Thoracic aorta (tissue), 2 donors: ENCODE results near the gene SLC2A11. TPM values are rescaled to one million over a fixed set of nuclear protein-coding genes. Genes with fewer than 3 reads are reported as not detected.

ENCODE experiments used
- ATAC-seq: fragments of 150-250 bp; one replicate; pipeline ENCODE4 v1.8.0; 2017; ENCODE audit warnings: low read depth; ENCODE audit not compliant: insufficient number of reproducible peaks, low FRiP score
- DNase-seq: peaks from one replicate; pipeline ENCODE4 v3.0.0-alpha.2; 2020; ENCODE audit warnings: low spot score
- H3K27ac ChIP-seq, 2 donors: fragments of 200-600 bp; sonication (generic); 1 replicate in 1 of 2; 2 replicates in 1 of 2; pipeline ENCODE4 v1.5.1; 2016; ENCODE audit warnings: mild to moderate bottlenecking in 2 of 2, moderate library complexity in 2 of 2
- H3K27me3 ChIP-seq: fragments of 200-600 bp; sonication (generic); replicated peaks from 2 replicates; pipeline ENCODE4 v1.6.0; 2016; ENCODE audit warnings: mild to moderate bottlenecking; ENCODE audit not compliant: insufficient read depth
- H3K36me3 ChIP-seq: fragments of 200-600 bp; sonication (generic); one replicate; pipeline ENCODE4 v1.5.1; 2016
- H3K4me1 ChIP-seq, 2 donors: fragments of 200-600 bp; sonication (generic); 1 replicate in 1 of 2; 2 replicates in 1 of 2; pipeline versions ENCODE4 v1.5.1 to v1.6.0; 2016; ENCODE audit warnings: low read depth in 2 of 2, mild to moderate bottlenecking in 1 of 2; ENCODE audit not compliant: control insufficient read depth in 1 of 2
- H3K4me3 ChIP-seq: fragments of 200-600 bp; sonication (generic); 2 replicates; pipeline ENCODE4 v1.5.1; 2016; ENCODE audit warnings: mild to moderate bottlenecking
- H3K9me3 ChIP-seq: fragments of 200-600 bp; sonication (generic); 2 replicates; pipeline ENCODE4 v1.5.1; 2016
- total RNA-seq, 2 donors: library from RNA; depleted of rRNA; stranded (reverse); fragments of >200 nt; gene quantifications; one replicate each; pipeline versions ENCODE4 v1.1.0 to v1.2.3, GENCODE V29; 2016
- TF ChIP-seq, protein P1 (sequence below): fragments of 200-600 bp; sonication (generic); IDR thresholded peaks from one replicate; pipeline ENCODE4 v1.5.1; 2019; ENCODE audit warnings: antibody characterized with exemption

Gene SLC2A11
- total RNA-seq, 2 donors from 2014 or later = 9.2 to 25.5 TPM

DNA sequence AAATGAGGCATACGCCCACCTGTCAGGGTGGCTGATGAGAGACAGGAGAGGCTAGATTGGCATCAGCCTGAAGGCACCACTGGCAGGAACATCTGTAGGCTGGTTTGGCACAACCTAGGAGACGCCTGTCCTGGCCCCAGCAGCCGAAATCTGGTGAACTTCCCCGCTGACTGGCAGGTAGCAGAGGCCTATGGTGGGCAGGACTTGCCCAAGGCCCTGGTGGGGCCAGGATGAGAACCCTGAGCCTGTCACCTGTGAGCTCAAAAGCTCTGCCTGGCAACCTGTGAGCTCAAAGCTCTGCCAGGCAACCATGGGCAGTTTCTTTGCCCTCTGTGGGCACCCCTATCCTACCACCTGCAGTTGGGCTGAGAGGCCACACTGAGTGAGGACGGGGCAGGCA, 21.4 kb upstream of the SLC2A11 start:
- Histone ChIP-seq H3K9me3 (no peaks in the 10 kb centered on the region), H3K27ac (peak overlapping the region; percentile 48 to 56), H3K4me3 (no peak overlapping the region), H3K27me3 (no peaks in the 10 kb centered on the region), H3K36me3 (peaks cover 6% of the 10 kb centered on the region), H3K4me1 (peaks cover 38 to 64% of the 10 kb centered on the region in 2 donors)
- DNase-seq (no peak), ATAC-seq (no peak)
- TF ChIP-seq, protein P1, sequence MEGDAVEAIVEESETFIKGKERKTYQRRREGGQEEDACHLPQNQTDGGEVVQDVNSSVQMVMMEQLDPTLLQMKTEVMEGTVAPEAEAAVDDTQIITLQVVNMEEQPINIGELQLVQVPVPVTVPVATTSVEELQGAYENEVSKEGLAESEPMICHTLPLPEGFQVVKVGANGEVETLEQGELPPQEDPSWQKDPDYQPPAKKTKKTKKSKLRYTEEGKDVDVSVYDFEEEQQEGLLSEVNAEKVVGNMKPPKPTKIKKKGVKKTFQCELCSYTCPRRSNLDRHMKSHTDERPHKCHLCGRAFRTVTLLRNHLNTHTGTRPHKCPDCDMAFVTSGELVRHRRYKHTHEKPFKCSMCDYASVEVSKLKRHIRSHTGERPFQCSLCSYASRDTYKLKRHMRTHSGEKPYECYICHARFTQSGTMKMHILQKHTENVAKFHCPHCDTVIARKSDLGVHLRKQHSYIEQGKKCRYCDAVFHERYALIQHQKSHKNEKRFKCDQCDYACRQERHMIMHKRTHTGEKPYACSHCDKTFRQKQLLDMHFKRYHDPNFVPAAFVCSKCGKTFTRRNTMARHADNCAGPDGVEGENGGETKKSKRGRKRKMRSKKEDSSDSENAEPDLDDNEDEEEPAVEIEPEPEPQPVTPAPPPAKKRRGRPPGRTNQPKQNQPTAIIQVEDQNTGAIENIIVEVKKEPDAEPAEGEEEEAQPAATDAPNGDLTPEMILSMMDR = no peak

DNA sequence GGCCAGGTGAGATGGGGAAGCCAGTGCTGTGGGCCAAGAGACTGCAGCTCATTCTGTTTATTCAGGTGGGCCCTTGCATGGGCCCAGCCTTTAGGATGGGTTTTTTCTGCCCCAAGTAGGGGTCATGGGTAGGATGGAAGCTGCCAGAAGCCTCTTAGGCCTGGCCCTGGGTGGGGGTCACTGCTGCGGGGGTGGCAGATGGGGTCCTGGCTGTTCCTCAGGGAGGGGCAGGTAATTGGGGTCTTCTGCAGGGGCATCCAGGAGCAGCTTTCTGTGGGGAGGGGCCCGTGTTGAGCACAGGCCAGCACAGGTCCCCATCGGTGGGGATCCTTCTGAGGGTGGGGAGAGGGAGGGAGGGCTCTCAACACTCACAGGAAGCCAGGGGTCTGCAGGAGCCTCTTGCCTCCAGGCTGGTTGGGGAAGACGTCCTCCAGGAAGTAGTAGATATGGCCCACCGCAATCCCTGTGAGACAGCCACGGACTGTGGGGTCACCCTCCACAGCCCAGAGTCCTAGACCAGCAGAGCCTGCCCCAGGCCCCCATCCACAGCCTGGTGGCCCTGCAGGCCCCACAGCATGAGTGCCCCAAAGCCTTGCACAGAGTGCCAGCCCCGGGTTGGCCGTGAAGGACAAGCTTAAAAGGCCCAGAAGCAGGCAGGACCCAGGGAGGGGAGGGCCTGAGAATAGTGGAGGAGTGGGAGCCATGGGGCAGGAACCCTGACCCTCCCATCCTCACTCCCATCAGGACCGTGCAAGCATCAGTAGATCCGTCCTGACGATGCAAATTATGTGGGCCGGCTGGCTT, 20.8 kb upstream of the SLC2A11 start:
- peaks cover 38 to 58% of the 10 kb centered on the region in 2 donors for H3K4me1 ChIP-seq
- no peak for ATAC-seq
- H3K36me3 ChIP-seq = peaks cover 6% of the 10 kb centered on the region
- no peak for DNase-seq
- TF ChIP-seq, protein P1 = no peak
- H3K27ac ChIP-seq = peak overlapping the region; percentile 48 to 56
- H3K9me3 ChIP-seq = no peaks in the 10 kb centered on the region
- no peaks in the 10 kb centered on the region for H3K27me3 ChIP-seq
- no peak overlapping the region for H3K4me3 ChIP-seq

DNA sequence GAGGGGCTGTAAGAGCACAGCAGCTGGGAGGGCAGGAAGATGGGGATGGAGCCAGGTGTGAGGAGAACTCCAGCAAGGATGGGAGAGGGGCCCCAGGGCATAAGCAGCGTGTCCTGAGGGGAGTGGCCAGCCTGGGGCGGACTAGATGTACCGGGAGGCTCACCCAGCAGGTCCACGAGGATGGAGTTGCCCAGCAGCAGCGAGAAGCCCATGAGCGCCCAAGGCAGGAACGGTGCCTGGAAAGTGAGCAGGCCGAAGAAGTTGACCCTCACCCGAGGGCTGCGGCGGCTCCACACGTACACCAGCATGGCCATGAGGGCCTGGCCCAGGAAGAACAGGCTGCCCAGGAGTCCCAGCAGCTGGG, 20.2 kb upstream of the SLC2A11 start:
- no peak for ATAC-seq
- Histone ChIP-seq H3K4me3 (no peak overlapping the region), H3K27ac (no peak overlapping the region), H3K27me3 (no peaks in the 10 kb centered on the region), H3K36me3 (peaks cover 6% of the 10 kb centered on the region), H3K9me3 (no peaks in the 10 kb centered on the region), H3K4me1 (peaks cover 38 to 52% of the 10 kb centered on the region in 2 donors)
- no peak for DNase-seq
- TF ChIP-seq, protein P1 = no peak

DNA sequence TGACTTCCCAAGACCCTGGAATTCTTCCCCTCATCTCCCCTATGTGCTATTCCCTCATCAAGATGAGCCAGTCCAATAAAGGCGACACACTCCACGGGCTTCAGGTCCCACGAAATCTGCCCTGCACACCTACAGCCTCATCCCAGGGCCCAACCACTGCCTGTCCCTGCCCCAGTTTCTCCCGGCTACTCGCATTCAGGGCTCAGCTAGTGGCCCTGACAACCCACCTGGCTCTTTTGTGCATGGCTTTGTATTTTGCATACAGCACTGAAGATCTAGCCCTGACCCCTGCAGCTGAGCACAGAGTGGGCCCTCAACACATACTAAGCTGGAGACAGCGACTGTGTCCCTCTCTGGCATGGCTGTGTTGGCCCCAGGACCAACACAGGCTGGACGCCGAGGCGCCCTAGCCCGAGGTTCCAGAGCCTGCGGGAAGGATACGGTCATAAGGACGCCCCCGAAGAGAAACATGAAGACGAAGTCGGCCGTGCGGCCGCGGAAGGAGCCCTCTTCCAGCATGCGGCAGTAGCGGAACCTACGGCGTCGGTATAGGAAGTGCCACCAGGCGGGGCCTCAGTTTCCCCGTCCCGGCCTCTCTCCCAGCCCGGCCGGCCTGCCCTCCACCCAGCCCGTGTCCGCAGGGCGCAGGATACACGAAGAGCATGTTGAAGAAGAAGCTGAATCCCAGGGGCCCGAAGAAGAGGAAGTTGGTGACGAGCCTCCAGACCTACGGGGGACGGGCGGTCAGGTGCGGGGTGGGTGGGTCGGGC, 19.6 kb upstream of the SLC2A11 start:
- TF ChIP-seq, protein P1 = no peak
- peak overlapping the region; percentile 83 for H3K4me3 ChIP-seq
- no peak for DNase-seq
- no peaks in the 10 kb centered on the region for H3K27me3 ChIP-seq
- H3K9me3 ChIP-seq = no peaks in the 10 kb centered on the region
- peaks cover 6% of the 10 kb centered on the region for H3K36me3 ChIP-seq
- no peak for ATAC-seq
- H3K27ac ChIP-seq = no peak overlapping the region
- peaks cover 38 to 49% of the 10 kb centered on the region in 2 donors for H3K4me1 ChIP-seq
